Measurements from ENCODE around the gene SMYD3.

DNA sequence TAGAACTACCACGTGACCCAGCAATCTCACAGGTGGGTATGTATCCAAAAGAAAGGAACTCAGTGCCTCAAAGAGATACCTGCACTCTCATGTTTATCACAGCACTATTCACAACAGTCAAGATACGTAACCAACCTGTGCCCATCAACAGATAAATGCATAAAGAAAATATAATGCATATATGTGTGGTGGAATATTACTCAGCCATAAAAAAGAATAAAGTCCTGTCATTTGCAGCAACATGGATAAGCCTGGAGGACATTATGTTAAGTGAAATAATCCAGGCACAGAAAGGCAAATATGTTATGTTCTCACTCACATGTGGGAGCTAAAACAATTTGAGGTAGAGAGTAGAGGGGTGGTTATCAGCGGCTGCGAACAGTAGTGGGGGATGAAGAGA lies 413.8 kb downstream of the SMYD3 start:
- no peak for TF ChIP-seq CTCF (IDR thresholded peaks at IDR 0.05)
- TF ChIP-seq POLR2A (IDR thresholded peaks at IDR 0.05) = no peak
